DMS114 treated with DMSO at 0.1 percent for 48 hours (cell line): ENCODE measurements around the gene PRR32.
"Not testable (repeated sequence)": the region's sequence is repeated elsewhere in the genome, so short reads cannot be mapped to it uniquely, and the experiment has no call there.

Experiments
- DNase-seq: peaks from one replicate; lab custom pipeline; 2025; ENCODE audit not compliant: unreplicated experiment; lab: John Stamatoyannopoulos, UW

The PRR32 gene

GRCh38 chrX:126819429-126819828 is at the start of gene PRR32:
TSS of gene PRR32 (plus strand) at chrX:126819729. CDS start at chrX:126819844, 115 bp downstream.
- DNase-seq: no peak

DNA sequence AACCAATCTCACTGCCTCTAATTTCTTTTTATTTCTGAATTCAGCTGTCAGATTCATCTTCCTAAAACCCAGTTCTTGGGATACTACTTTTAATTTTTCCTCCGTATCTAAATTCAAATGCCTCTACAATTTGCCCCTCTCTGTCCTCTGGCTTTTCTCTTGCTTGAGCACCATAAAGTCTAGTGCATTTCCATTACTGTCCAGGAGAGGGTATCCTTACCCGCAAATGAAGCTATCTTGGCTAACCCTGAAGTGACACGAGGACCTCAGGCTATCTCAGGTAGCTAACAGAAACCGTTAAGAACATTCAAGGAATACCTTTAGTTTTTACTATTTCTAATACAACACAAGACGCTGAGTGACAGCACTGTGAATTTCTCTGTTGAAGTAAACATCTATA is 49.4 kb upstream of the PRR32 start:
- no peak for DNase-seq

DNA sequence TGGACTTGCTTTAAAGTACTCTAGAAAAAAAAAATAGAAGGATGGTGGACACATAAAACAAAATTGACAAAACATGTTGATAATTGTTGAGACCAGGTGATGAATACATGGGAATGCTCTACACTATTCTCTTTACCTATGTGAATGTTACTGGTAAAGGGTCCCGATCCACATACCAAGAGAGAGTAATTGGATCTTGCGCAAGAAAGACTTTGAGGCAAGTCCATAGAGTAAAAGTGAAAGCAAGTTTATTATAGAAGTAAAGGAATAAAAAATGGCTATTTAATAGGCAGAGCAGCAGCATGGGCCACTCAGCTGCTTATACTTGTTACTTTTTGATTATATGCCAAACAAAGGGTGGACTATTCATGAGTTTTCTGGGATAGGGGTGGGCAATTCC is 34.0 kb upstream of the PRR32 start:
- no peak for DNase-seq

GRCh38 chrX:126799059-126799458 is 20.5 kb upstream of the PRR32 start:
- DNase-seq: no peak

- not testable (repeated sequence) for DNase-seq
These were observed 12.7 kb upstream of the PRR32 start for GRCh38 chrX:126806784-126807183.

GRCh38 chrX:126815806-126816205 is 3.7 kb upstream of the PRR32 start:
- DNase-seq: no peak

- DNase-seq: no peak
These were observed 1.3 kb downstream of the PRR32 start for GRCh38 chrX:126820700-126821420.

- no peak for DNase-seq
These were observed 4.9 kb downstream of the PRR32 start for GRCh38 chrX:126824338-126825007.

GRCh38 chrX:126825566-126826193 is 6.2 kb downstream of the PRR32 start:
- DNase-seq: no peak

DNA sequence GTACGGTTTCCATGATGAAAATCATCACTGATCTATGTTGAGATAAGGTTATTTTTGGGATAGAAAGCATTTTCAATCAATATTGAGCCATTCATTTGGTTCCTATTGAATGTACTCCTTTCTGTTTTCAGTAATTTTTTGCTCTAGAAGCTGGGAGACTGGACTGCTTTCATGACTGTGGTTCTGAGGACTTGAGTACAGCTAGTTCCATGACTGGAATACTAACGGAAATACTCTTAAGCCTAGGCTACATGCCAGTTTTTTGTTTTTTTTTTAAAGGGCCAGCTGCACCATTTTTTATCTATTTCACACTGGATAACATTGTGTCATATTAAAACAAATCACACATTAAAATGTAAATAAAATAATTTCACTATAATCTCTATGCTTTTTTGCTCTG is 16.7 kb downstream of the PRR32 start:
- DNase-seq: no peak

DNA sequence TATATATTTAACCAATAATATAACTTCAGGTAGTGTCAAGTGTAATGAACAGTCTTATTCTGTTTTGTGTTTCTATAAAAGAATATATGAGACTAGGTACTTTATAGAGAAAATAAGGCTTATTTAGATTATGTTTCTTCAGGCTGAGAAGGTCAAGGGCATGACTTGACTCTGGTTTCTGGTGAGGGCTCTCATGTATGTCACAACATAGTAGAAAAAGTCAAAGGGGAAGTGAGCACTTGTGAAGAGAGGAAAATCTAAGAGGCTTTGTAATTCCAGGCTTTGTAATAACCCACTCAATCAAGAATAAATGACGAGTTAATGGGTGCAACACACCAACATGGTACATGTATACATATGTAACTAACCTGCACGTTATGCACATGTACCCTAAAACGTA is 27.6 kb downstream of the PRR32 start:
- no peak for DNase-seq

DNA sequence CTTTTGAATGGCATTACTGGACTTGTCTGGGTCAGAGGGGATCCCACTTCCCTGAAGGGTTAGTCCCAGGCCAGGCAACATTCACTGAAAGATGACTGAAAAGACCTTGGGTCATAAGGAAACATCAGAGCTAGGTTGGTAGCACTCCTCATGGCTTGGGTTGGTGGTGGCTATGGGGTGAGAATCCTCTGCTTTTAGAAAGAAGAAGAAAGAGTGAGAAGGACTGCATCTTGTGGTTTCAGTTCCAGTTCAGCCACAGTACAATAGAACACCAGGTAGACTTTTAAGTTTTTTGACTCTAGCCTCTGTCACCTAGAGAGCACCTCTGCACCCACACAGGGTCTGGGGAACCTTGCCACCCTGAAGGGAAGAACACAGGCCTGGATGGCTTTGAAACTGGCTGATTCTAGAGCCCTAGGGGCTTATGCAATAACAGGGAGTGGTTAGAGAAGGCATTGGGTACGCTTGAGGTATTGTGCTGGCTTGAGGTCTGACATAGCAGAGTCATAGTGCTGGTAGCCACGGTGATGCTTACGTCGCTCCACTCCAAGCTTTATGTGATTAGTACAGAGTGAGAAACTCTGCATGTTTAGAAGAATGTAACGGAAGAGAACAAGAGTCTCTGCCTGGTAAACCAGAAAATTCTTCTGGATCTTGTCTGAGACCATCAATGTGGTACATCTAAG is 36.5 kb downstream of the PRR32 start:
- DNase-seq: no peak
